GM18505 (cell line): ENCODE data around the gene FARS2.

Experiments
- ATAC-seq: cut with Tn5 transposase; IDR thresholded peaks from one replicate; pipeline ENCODE4 v1.9.1; 2021; ENCODE audit not compliant: unreplicated experiment
- POLR2A ChIP-seq: IDR thresholded peaks from 4 replicates; pipeline ENCODE4 v1.6.1; 2011; ENCODE audit warnings: borderline replicate concordance; ENCODE audit not compliant: insufficient read depth, insufficient read length; ENCODE audit errors: extremely low read depth

FARS2 gene

GRCh38 chr6:5619249-5619648 lies 357.9 kb downstream of the FARS2 start:
- TF ChIP-seq POLR2A = peak; percentile 46
- peak; percentile 93 for ATAC-seq

- no peak for ATAC-seq
- no peak for TF ChIP-seq POLR2A
Measured at GRCh38 chr6:5622276-5623005, 361.1 kb downstream of the FARS2 start.

- no peak for ATAC-seq
- TF ChIP-seq POLR2A = no peak
Measured at GRCh38 chr6:5623769-5624168, 362.5 kb downstream of the FARS2 start.

- ATAC-seq = no peak
- TF ChIP-seq POLR2A = no peak
Measured at GRCh38 chr6:5624256-5624655, 362.9 kb downstream of the FARS2 start.

- no peak for TF ChIP-seq POLR2A
- no peak for ATAC-seq
Measured at GRCh38 chr6:5626727-5627426, 365.6 kb downstream of the FARS2 start.

GRCh38 chr6:5630636-5631035 lies 369.3 kb downstream of the FARS2 start:
- TF ChIP-seq POLR2A = no peak
- no peak for ATAC-seq

GRCh38 chr6:5632348-5632935 lies 371.1 kb downstream of the FARS2 start:
- no peak for ATAC-seq
- no peak for TF ChIP-seq POLR2A

GRCh38 chr6:5634525-5634924 lies 373.2 kb downstream of the FARS2 start:
- no peak for TF ChIP-seq POLR2A
- ATAC-seq = no peak

GRCh38 chr6:5636210-5637030 lies 375.1 kb downstream of the FARS2 start:
- no peak for ATAC-seq
- TF ChIP-seq POLR2A = no peak

- ATAC-seq = no peak
- no peak for TF ChIP-seq POLR2A
Measured at GRCh38 chr6:5637714-5638113, 376.4 kb downstream of the FARS2 start.

GRCh38 chr6:5638666-5639065 lies 377.4 kb downstream of the FARS2 start:
- TF ChIP-seq POLR2A = no peak

GRCh38 chr6:5639193-5639592 lies 377.9 kb downstream of the FARS2 start:
- ATAC-seq = no peak
- TF ChIP-seq POLR2A = no peak

More at GRCh38 chr6:5638666-5639065, 377.4 kb downstream of the FARS2 start:
- ATAC-seq = no peak

- TF ChIP-seq POLR2A = no peak
- ATAC-seq = no peak
Measured at GRCh38 chr6:5640614-5641013, 379.3 kb downstream of the FARS2 start.
